HCEC 1CT (cell line): Measurements from ENCODE around the gene ZNF407.

Experiments used
- DNase-seq: peaks from one replicate; pipeline ENCODE4 v3.0.0-alpha.2; 2017

The ZNF407 gene

GRCh38 chr18:74589811-74590210 lies 7.9 kb upstream of the ZNF407 start:
- DNase-seq: no peak

DNA sequence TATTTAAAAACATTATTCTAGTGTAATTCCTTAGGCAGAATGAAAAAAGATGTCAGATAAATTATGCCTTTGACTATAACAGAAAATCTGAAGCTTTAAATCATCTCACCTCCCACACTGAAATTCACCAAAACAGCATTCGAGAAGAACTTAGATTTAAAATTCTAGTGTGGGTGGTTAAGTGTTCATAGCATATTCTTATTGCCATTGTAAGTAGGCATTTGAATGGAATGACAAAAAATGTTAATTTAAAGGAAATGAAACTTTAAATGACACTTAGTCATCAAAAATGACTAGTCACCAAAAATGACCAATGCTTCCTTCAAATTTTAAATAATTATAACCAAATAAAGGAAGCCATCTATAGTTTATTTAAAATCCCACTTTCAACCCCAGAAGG lies 7.0 kb upstream of the ZNF407 start:
- DNase-seq: no peak

- no peak for DNase-seq
Measured at GRCh38 chr18:74595431-74595830, 2.2 kb upstream of the ZNF407 start.

DNA sequence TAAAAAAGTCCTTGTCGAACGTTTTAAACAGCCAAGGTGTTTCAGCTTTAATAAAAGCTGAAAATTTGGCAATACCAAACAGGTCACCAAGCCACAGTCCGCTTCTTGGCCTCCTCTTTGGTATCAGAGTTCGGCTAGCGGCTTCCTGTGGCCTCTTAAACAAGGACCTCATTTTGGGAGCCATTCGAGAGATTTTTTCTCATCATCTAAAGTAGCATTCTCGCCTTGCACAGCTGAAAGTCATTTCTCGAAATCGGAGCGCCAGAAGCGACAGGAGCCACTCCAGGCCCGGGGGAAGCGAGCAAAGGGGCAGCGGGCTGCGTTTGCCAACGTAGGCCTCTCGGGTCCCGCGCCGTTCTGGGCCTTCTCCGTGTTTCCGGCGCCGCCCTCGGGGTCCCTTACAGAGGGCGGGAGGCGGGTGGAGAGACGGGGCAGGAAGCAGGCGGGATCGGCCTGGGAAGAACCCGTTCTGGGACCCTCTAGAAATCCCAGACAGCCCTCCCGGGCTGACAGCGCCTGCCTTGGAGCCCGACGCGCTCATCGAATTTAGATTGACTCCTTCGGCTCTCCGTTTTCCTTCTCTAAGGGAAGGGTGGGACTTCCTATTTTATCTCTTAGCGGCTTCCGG lies 522 bp upstream of the ZNF407 start:
- DNase-seq: peak; percentile 67

GRCh38 chr18:74598350-74599001 lies 806 bp downstream of the ZNF407 start:
- peak; percentile 34 for DNase-seq

DNA sequence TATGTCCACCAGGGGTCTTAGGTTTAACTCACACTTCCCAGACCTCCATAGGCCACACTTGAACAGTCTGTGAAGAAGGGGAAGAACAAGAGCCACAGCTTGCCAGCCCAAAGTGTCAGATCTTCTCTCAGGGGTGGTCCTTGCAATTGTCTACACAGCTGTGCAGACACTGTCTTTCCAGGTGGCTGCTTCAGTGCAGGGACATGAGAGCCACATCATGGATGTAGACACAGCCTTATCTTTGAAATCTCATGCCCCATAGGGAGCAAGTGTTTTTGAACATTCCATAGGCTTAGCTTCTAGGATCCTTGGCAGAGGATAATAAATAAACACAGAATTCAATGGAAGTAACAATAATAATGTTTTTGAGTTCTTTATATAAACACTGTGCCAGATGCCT lies 6.7 kb downstream of the ZNF407 start:
- no peak for DNase-seq

- DNase-seq: peak; percentile 45
Measured at GRCh38 chr18:74604774-74605173, 7.1 kb downstream of the ZNF407 start.

GRCh38 chr18:74608681-74609080 lies 11.0 kb downstream of the ZNF407 start:
- peak; percentile 74 for DNase-seq

- peak; percentile 80 for DNase-seq
Measured at GRCh38 chr18:74609535-74609934, 11.9 kb downstream of the ZNF407 start.

DNA sequence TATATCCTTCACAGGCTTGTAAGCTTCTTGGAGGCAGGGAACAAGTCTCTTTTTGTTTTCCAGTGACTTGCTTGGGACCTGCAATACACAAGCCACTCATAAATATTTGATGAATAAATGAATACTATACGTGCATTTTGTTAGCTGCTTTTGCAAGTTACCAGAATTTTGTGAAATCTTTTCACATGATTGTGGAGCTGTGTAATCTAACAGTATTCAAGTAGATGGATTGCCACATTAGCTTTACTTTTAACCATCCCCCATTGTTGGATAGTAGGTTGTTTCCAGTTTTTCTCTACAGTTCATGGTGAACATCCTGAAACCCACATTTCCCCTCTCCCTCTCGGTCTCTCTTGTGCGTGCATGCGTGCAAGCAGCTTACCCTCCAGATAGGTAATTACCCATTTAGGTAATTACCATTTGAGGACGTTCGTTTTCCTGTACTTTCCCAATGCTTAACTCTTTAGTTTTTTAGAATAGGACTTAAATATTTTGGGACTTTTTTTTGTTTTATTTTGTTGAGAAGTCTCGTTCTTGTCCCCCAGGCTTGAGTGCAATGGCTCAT lies 12.5 kb downstream of the ZNF407 start:
- no peak for DNase-seq

DNA sequence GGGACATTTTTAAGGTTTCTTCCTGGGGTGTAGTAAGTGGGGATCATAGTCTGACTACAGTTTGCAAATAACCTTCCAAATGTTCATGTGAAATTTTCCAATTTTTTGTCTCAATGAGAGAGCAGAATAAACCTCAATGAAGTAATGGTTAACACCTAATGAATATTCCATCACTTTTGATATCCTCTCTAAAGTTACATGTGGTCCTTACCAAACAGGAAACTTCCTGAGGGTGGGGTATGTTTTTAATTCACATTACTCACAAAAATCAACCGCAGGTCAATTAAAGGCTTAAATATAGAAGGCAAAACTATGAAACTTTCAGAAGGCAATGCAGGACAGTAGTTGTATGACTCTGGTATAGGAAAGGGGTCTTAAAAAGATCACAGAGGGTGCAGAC lies 13.2 kb downstream of the ZNF407 start:
- no peak for DNase-seq

- no peak for DNase-seq
Measured at GRCh38 chr18:74611765-74612164, 14.1 kb downstream of the ZNF407 start.

DNA sequence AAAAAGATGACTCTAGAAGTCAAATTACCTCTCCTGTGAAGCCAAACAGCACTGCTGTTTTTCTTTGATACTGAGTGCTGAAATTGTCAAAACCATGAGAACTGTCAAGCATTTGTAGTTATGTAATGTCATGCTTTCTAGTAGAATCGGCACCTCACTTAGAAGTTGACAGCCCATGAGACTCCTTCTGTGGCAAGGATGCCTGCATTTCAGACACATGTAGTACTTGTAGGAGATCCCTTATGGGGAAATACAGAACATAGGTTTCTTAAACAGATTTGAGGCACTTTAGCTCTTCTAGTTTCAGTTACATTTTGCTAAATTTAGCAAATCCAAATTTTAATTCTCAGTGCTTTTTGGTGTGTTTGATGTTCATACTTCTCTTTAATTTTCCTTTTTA lies 15.7 kb downstream of the ZNF407 start:
- no peak for DNase-seq

- no peak for DNase-seq
Measured at GRCh38 chr18:74616494-74616893, 18.8 kb downstream of the ZNF407 start.

GRCh38 chr18:74617486-74617885 lies 19.8 kb downstream of the ZNF407 start:
- DNase-seq: no peak

- no peak for DNase-seq
Measured at GRCh38 chr18:74622072-74622471, 24.4 kb downstream of the ZNF407 start.

DNA sequence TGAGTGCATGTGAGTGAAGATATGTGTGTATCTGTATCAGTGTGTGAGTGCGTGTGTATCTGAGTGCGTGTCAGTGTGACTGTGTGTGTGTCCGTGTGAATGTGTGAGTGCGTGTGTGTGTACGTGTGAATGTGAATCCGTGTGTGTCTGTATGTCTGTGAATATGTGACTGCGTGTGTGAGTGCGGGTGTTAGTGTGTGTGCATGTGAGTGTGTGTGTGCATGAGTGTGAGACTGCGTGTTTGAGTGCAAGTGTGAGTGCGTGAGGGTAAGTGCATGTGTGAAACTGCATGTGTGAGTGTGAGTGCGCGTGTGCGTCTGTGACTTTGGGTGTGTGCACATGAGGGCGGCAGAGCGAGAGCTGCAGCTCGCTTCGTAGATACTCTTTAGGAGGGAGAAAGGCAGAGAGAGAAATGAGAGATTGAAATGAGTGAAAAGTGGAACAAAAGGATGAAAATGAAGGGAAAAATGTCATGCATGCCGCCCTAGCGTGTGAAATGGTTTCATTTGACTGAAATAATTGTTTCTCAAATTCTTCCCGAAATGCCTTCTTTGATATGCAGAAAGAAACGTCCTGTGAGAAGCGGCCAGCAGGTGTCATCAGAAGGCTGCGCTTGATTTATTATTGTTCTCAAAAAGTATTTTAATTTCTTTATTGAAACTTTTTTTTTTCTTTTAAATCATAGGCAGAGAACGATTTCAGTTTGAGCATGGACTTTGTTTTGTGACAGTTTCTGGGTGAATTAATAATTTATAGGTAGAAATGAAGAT lies 25.6 kb downstream of the ZNF407 start:
- DNase-seq: no peak

DNA sequence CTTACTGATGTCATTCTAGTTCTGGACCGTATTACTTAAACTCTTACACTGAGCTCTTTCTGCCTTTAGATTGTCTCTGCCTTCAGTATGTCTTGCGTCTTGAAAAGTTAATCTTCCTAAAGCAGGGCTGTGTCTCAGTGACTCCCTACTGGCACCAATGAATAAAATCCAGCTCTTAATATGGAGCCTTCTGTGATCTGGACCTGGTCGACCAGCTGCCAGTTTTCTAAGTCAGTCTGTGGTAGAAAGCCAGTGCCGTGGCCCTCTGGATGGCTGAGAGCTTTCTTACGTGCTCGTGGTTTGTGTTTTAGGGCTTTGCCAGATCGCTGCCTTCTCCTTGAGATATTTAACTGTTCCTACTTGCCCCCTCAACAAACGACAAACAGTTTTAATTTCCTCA lies 26.8 kb downstream of the ZNF407 start:
- no peak for DNase-seq

- DNase-seq: no peak
Measured at GRCh38 chr18:74625157-74625556, 27.5 kb downstream of the ZNF407 start.

GRCh38 chr18:74626049-74626874 lies 28.6 kb downstream of the ZNF407 start:
- DNase-seq: no peak

DNA sequence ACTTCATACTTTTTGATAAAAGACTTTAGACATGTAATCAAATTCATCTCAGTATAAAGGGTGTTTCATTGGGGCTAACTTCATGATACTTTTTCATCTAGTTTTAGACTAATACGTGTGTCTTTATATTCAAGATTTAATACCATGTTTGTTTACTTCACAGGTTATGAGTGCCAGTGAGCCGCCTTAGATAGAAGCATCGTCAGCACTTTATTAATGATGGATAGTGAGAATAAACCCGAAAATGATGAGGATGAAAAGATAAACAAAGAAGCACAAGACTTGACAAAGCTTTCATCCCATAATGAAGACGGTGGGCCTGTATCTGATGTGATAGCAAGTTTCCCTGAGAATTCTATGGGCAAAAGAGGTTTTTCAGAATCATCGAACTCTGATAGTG lies 33.1 kb downstream of the ZNF407 start:
- no peak for DNase-seq

GRCh38 chr18:74631212-74631611 lies 33.5 kb downstream of the ZNF407 start:
- no peak for DNase-seq
